D721Med (cell line): ENCODE results near the gene SLC25A45.

Experiments used
- DNase-seq: peaks from one replicate; pipeline ENCODE4 v3.0.0; 2011; ENCODE audit warnings: low spot score; ENCODE audit not compliant: insufficient read length
- FAIRE-seq: peaks from 2 replicates; lab custom pipeline; 2011; peaks lifted over from hg19 to GRCh38; lab: Jason Lieb, UNC
- TF ChIP-seq, protein P1 (sequence below): IDR thresholded peaks from 2 replicates; pipeline ENCODE4 v1.5.1; 2012; ENCODE audit warnings: mild to moderate bottlenecking, control low read depth; ENCODE audit not compliant: insufficient read depth; ENCODE audit errors: missing control alignments

SLC25A45 gene

DNA sequence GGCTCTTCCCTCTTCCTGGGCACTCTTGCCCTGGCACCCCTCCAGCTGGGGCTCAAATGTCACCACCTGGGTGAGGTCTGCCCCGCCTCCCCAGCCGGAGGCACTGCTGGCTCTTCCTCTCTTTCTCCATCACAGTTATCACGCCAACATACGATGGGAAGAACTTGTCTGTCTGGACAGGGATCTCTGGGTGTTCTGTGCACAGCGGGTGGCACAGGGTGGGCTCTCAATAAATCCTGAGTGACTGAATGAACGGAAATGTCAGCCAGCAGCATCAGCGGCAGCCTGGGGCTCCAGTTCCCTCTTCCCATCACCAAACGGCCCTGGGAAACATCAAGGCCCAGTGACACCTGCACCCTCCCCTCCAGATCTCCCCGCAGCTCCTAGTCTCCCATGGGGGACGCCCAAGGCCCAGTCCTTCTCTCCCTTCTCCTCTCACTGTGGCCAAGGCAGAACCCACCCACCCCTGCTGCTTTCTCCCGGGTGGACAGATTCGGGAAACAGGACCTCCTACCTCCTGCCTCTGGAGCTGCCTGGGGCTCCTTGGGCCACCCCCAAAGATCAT lies 440 bp upstream of the SLC25A45 start:
- no peak for FAIRE-seq

DNA sequence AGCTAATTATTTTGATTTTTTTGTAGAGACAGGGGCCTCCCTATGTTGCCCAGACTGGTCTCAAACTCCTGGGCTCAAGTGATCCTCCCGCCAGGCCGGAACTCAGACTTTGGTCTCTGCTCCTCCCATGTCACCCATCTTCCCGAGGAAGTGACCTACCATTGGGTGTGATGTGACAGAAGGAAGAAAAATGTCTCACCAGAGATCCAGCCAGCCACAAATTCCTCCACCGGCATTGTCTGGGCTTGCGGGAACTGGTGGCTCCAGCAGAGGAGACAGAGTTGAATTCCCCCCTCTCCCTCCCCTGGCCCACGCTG lies 772 bp downstream of the SLC25A45 start:
- FAIRE-seq, result no peak
- DNase-seq, result no peak
- TF ChIP-seq, protein P1, sequence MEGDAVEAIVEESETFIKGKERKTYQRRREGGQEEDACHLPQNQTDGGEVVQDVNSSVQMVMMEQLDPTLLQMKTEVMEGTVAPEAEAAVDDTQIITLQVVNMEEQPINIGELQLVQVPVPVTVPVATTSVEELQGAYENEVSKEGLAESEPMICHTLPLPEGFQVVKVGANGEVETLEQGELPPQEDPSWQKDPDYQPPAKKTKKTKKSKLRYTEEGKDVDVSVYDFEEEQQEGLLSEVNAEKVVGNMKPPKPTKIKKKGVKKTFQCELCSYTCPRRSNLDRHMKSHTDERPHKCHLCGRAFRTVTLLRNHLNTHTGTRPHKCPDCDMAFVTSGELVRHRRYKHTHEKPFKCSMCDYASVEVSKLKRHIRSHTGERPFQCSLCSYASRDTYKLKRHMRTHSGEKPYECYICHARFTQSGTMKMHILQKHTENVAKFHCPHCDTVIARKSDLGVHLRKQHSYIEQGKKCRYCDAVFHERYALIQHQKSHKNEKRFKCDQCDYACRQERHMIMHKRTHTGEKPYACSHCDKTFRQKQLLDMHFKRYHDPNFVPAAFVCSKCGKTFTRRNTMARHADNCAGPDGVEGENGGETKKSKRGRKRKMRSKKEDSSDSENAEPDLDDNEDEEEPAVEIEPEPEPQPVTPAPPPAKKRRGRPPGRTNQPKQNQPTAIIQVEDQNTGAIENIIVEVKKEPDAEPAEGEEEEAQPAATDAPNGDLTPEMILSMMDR, result no peak

More for the DNA sequence above, 440 bp upstream of the SLC25A45 start:
- TF ChIP-seq, protein P1, result no peak
- no peak for DNase-seq

DNA sequence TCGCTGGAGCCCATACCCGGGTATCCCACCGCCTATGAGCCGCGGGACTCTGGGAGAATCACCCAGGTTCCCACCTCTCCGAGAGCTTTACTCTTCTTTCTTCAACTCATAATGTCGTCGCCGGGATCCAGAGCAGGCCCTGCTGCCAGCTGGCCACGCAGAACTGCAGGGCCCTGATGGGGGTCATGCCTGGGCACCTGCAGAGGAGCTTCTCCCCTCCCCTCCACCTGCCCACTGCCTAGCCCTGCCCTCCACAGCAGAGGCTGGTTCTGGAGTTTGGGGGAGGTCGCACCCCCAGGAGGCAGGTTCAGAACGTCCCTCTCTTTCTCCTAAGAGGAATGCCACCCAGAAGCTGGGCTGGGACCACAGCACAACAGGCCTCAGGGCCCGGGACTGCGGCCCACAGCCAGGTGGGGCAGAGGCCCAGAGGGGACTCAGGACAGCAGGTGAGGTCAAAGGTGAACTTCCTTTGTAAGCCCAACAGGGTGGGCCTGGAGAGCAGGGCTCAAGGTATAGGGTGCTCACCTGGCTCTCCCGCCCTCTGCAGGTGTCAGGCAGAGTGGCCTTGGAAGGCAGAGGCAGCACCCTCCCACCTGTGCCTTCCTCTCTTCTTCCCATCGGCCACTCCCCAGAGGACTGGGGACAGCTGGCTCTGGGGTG lies 1.9 kb downstream of the SLC25A45 start:
- no peak for FAIRE-seq
- TF ChIP-seq, protein P1, result no peak
- DNase-seq, result no peak

DNA sequence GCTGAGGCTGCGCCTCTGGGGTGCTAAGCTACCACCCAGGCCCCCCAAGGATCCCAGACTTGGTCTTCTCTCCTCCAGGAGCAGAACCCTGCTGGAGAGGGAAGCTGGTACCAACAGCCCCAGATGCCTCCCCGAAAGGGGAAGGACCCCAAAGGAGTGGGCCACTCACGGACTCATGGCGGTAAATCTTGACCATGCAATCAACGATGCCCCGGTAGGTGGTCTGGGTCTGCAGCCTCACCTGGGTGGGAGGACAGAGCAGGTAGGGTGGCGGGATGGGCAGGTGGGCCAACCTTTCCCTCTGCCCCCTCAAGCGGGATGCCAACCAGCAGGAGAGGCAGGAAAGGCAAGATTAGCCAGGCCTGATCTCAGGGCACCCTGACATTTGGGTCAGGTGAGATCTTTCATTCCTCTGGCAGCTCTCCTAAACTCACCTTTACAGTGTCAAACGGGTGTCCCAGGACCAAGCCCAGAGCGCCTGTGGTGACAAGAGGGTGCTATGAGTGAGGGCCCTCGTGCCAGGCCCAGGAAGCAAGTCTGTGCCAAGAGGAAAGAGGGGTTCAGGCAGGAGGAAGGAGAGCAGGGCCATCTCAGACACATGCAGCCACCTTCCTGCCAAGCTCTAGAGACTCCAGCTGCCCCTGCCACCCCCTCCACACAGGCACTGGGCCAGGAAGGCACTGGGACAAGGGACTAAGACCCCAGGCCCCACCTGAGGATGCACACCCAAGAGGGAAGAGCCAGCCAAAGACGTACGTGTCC lies 2.6 kb downstream of the SLC25A45 start:
- FAIRE-seq (no peak), DNase-seq (no peak)
- TF ChIP-seq, protein P1, result no peak

DNA sequence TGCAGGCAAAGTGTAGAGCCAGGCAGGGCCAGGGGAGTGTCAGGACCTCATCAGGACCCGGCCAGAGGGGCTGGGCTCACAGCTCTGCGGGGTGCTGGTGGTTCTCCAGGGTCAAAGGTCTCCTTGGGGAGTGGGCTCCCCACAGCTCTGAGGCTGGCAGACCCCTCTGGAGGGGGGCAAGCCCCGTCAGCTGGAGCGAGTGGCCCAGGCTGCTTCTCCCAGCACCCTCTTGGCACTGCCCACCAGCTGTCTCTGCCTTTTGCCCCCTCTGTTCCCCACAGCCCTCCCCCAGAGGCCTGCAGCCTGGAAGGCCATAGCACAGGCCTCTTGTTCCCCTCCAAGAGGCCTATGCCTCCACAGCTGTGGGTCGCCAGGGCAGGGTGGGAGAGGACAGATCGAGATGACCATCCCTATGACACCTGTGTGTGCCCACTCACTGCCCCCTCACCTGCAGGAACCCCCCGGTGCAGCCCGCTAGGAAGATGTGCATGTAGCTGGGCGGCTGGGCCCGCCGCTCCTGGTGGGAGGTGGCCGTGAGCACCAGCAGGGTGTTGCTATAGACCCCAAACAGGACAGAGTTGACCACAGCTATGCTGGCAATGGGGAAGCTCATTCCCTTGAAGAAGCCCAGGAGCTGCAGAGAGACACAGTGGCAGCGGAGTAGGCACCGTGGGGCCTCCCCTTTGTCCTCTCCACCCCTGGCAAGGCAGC lies 3.4 kb downstream of the SLC25A45 start:
- DNase-seq (no peak), FAIRE-seq (no peak)

DNA sequence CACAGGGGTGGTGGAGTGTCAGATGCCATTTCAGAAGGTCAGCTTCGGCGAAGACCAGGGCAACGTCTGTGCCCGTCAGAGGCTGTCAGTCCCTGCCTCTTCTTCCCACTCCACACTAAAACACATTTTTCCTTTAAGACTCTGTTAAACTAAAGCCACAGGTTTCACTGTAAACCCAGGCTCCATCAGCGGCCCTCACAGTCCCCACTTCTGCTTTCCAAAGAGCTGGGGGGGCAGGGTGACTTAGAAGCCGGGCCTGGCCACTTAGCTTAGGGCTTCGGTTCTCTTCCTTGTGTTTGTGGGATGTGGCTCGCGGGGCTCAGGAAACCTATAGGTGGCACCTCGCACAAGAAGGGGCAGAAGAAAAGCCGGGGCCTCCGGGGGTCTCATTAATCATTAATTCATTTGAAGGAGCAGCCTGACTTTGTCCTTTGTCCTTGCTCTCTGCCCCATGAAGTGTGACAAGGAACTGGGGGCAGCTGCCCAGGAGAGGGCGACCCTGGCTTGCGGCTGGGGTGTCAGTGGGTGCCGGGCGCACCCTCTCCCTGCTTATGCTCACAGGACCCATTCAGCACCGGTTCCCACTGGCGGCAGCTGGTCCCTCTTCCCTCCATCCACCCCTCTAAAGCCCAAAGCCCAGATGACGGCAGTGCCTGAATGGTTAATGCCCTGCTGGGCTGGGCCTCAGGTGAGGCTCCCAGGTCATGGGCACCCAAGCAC lies 4.1 kb downstream of the SLC25A45 start:
- DNase-seq, result no peak

More for the DNA sequence above, 3.4 kb downstream of the SLC25A45 start:
- TF ChIP-seq, protein P1, result no peak

More for the DNA sequence above, 4.1 kb downstream of the SLC25A45 start:
- no peak for FAIRE-seq
- TF ChIP-seq, protein P1, result no peak
